Loucy (cell line): ENCODE data around the gene MYO1F.
"Not testable (repeated sequence)": the region's sequence is repeated elsewhere in the genome, so short reads cannot be mapped to it uniquely, and the experiment has no call there.

Experiments
- CTCF ChIP-seq: fragments of 200-600 bp; sonication (generic); conservative IDR thresholded peaks from 2 replicates; pipeline ENCODE4 v1.5.1; 2014; ENCODE audit warnings: mild to moderate bottlenecking, antibody characterized with exemption, low read length
- EZH2phosphoT487 ChIP-seq: fragments of 200-600 bp; IDR thresholded peaks from 2 replicates; pipeline ENCODE4 v1.6.1; 2018; ENCODE audit warnings: antibody characterized with exemption, mild to moderate bottlenecking, moderate library complexity, borderline replicate concordance

- TF ChIP-seq CTCF, result peak; percentile 63
- TF ChIP-seq EZH2phosphoT487, result not testable (repeated sequence)
Measured at GRCh38 chr19:8622886-8623285, 45.6 kb upstream of the MYO1F start.
